ENCODE data around the gene RPS16. TPM values are rescaled to one million over a fixed set of nuclear protein-coding genes. Genes with fewer than 3 reads are reported as not detected.
A peak's percentile ranks its signal among the peaks of the same experiment; 100 is the strongest.

Gene RPS16
- total and polyA plus RNA-seq, 2 experiments from 2014 or later = 207 to 1,901 TPM

- no peaks in the 10 kb centered on the region for H3K27me3 ChIP-seq (ENCODE audit: insufficient read depth)
- H4K20me1 ChIP-seq (replicated peaks; ENCODE audit: insufficient read depth) = peaks cover 13% of the 10 kb centered on the region
- TF ChIP-seq ZNF462 (CRISPR knock-in tag; IDR thresholded peaks at IDR 0.05) (no peak), EZH2phosphoT487 (IDR thresholded peaks at IDR 0.05; ENCODE audit: unreplicated experiment) (no peak), CREB1 (CRISPR knock-in tag; IDR thresholded peaks at IDR 0.05; ENCODE audit: low read depth) (0 out of 2 replicates have a peak, but pooled peaks have one; percentile 37), EZH2 (IDR thresholded peaks at IDR 0.05; ENCODE audit: low read depth, unreplicated experiment) (no peak), ZNF331 (CRISPR knock-in tag; IDR thresholded peaks at IDR 0.05; ENCODE audit: low read depth) (no peak), POLR2AphosphoS5 (IDR thresholded peaks at IDR 0.05; ENCODE audit: low read depth) (peak; percentile 53; the same call in 1 of the 2 replicates), ETS1 (IDR thresholded peaks at IDR 0.05) (no peak), ZNF114 (CRISPR knock-in tag; IDR thresholded peaks at IDR 0.05) (no peak)
- no peaks in the 10 kb centered on the region for H3K9me2 ChIP-seq (ENCODE audit: insufficient read depth)
- H3K36me3 Mint-ChIP-seq (ENCODE audit: low read depth) = peaks cover 55% of the 10 kb centered on the region
- peak overlapping the region; percentile 82 for H3K4me2 ChIP-seq
- H3K4me1 Mint-ChIP-seq = peaks cover 36% of the 10 kb centered on the region
- DNase-seq (ENCODE audit: low spot score) (peak; percentile 98), ATAC-seq (peak; percentile 86)
- peaks cover 39% of the 10 kb centered on the region for H3F3A ChIP-seq (replicated peaks; ENCODE audit: low read depth)
- H3K9me3 Mint-ChIP-seq = no peaks in the 10 kb centered on the region; the same call in 2 of the 3 replicates
- peaks cover 39% of the 10 kb centered on the region for H3K27me3 Mint-ChIP-seq (ENCODE audit: insufficient read depth, low read depth, poor library complexity)
- peak overlapping the region; percentile 100 for H3K27ac ChIP-seq (ENCODE audit: low read depth)
- peak overlapping the region; percentile 44; the same call in 1 of the 2 replicates for H3K4me3 ChIP-seq
- H3K27ac Mint-ChIP-seq = peak overlapping the region; percentile 98
- H3K4me3 Mint-ChIP-seq = peak overlapping the region; percentile 64
- peaks cover 15% of the 10 kb centered on the region for H3K36me3 ChIP-seq (ENCODE audit: insufficient read depth)
- peaks cover 26% of the 10 kb centered on the region for H3K4me1 ChIP-seq (ENCODE audit: insufficient read depth)
- H2AFZ ChIP-seq = no peak overlapping the region
- H3K79me2 ChIP-seq (replicated peaks; ENCODE audit: insufficient read depth) = 0 out of 2 replicates have a peak, but pooled peaks cover 4% of the 10 kb centered on the region
Measured at GRCh38 chr19:39428283-39429112, 7.3 kb downstream of the RPS16 start.

Measured in GM23338 (cell line).